ENCODE results near the gene CCNI. TPM values are rescaled to one million over a fixed set of nuclear protein-coding genes. Genes with fewer than 3 reads are reported as not detected.
"Not testable (repeated sequence)": the region's sequence is repeated elsewhere in the genome, so short reads cannot be mapped to it uniquely, and the experiment has no call there.

The CCNI gene
- total RNA-seq, 1 experiment from 2014 or later: 208 TPM

GRCh38 chr4:77089866-77090265 is 14.1 kb upstream of the CCNI start (continued):
- TF ChIP-seq SIN3A (IDR thresholded peaks at IDR 0.05; ENCODE audit: low read depth): no peak
- no peak for TF ChIP-seq RAD21 (IDR thresholded peaks at IDR 0.05; ENCODE audit: low read depth)
- TF ChIP-seq POLR2AphosphoS5 (IDR thresholded peaks at IDR 0.05; ENCODE audit: low read depth, low read length): no peak

GRCh38 chr4:77087027-77087426 is 11.2 kb upstream of the CCNI start:
- H3K9ac ChIP-seq (ENCODE audit: low read length); H3K9me2 ChIP-seq (ENCODE audit: insufficient read depth); RAD21 ChIA-PET (ENCODE audit: low non-redundant PET in 1 of 2, low total read pairs in 2 of 2, uncharacterized antibody in 2 of 2, unreplicated experiment in 2 of 2); CTCF ChIA-PET; H3K4me2 ChIP-seq (ENCODE audit: low read length); H3K4me1 ChIP-seq (ENCODE audit: control insufficient read depth in 1 of 2, insufficient read depth in 2 of 2, low read length in 2 of 2); DNase-seq (ENCODE audit: low read depth, low spot score); H3K27ac ChIP-seq (ENCODE audit: low read depth, low read length); BruUV-seq (replicated peaks); H3K9me3 ChIP-seq (ENCODE audit: control insufficient read depth in 1 of 2, insufficient read depth in 1 of 2, low read depth in 1 of 2, low read length in 2 of 2); H2AFZ ChIP-seq (ENCODE audit: low read depth, low read length, poor library complexity, severe bottlenecking); POLR2A ChIA-PET; ATAC-seq; H3K36me3 ChIP-seq (ENCODE audit: control insufficient read depth in 1 of 2, insufficient read depth in 2 of 2, low read length in 2 of 2); H4K20me1 ChIP-seq (ENCODE audit: insufficient read depth); H3K27me3 ChIP-seq (ENCODE audit: insufficient read depth, low read length); H3K79me2 ChIP-seq (ENCODE audit: insufficient read depth, low read length); H3K4me3 ChIP-seq (replicated peaks in 1 of 2; ENCODE audit: low read depth in 1 of 2, low read length in 2 of 2); intact Hi-C loops (cut with micrococcal nuclease): not testable (repeated sequence)

GRCh38 chr4:77084019-77084639 is 8.3 kb upstream of the CCNI start:
- Histone ChIP-seq H3K27me3 (ENCODE audit: insufficient read depth, low read length) (no peaks in the 10 kb centered on the region), H3K9me3 (ENCODE audit: control insufficient read depth in 1 of 2, insufficient read depth in 1 of 2, low read depth in 1 of 2, low read length in 2 of 2) (no peaks in the 10 kb centered on the region), H4K20me1 (ENCODE audit: insufficient read depth) (no peaks in the 10 kb centered on the region), H3K36me3 (ENCODE audit: control insufficient read depth in 1 of 2, insufficient read depth in 2 of 2, low read length in 2 of 2) (no peaks in the 10 kb centered on the region), H3K9me2 (ENCODE audit: insufficient read depth) (no peaks in the 10 kb centered on the region), H2AFZ (ENCODE audit: low read depth, low read length, poor library complexity, severe bottlenecking) (no peak overlapping the region), H3K4me1 (ENCODE audit: control insufficient read depth in 1 of 2, insufficient read depth in 2 of 2, low read length in 2 of 2) (no peaks in the 10 kb centered on the region), H3K27ac (ENCODE audit: low read depth, low read length) (no peak overlapping the region), H3K4me2 (ENCODE audit: low read length) (no peak overlapping the region), H3K4me3 (replicated peaks in 1 of 2; ENCODE audit: low read depth in 1 of 2, low read length in 2 of 2) (no peak overlapping the region), H3K9ac (ENCODE audit: low read length) (no peak overlapping the region), H3K79me2 (ENCODE audit: insufficient read depth, low read length) (no peaks in the 10 kb centered on the region)
- TF ChIP-seq MAX (IDR thresholded peaks at IDR 0.05) (no peak), JUND (IDR thresholded peaks at IDR 0.05) (no peak), REST (IDR thresholded peaks at IDR 0.05; ENCODE audit: low read depth) (no peak), ELF1 (IDR thresholded peaks at IDR 0.05; ENCODE audit: borderline replicate concordance, low read depth) (no peak), SIN3A (IDR thresholded peaks at IDR 0.05; ENCODE audit: low read depth) (no peak), ZNF274 (IDR thresholded peaks at IDR 0.05; ENCODE audit: low read depth, low read length) (no peak)
- intact Hi-C loops (cut with micrococcal nuclease): no loop called here
- RAD21 ChIA-PET (ENCODE audit: low non-redundant PET in 1 of 2, low total read pairs in 2 of 2, uncharacterized antibody in 2 of 2, unreplicated experiment in 2 of 2): no interaction called here
- DNase-seq (ENCODE audit: low read depth, low spot score) (no peak), ATAC-seq (no peak)
- no TSS peak for BruUV-seq (replicated peaks)
- CTCF ChIA-PET: interaction anchor here (1.8 kb wide), 1 partner anchor 11 kb away, joined by 5 read pairs; no protein-coding TSS in a partner anchor
- POLR2A ChIA-PET: interaction anchor here (1.4 kb wide), 1 partner anchor 11 kb away, joined by 3 read pairs; no protein-coding TSS in a partner anchor
